SK-N-SH (cell line): ENCODE measurements around the gene C14orf180. TPM values are rescaled to one million over a fixed set of nuclear protein-coding genes. Genes with fewer than 3 reads are reported as not detected.

Experiments used
- CTCF ChIA-PET: fragments of 300-600, 350-600 bp; formaldehyde crosslinking; extraction: SDS; loops from one replicate; lab custom pipeline; 2021; lab: Yijun Ruan, JAX
- POLR2A ChIA-PET: fragments of 350-600 bp; sonication (Branson Sonifier 250); formaldehyde crosslinking; extraction: SDS; loops from one replicate; lab custom pipeline; 2020; ENCODE audit warnings: antibody characterized with exemption, inconsistent platforms; lab: Yijun Ruan, JAX
- DNase-seq: peaks from one replicate; pipeline ENCODE4 v3.0.0; 2012
- H2AFZ ChIP-seq: fragments of 200-600 bp; sonication (generic); 2 replicates; pipeline ENCODE4 v1.8.1; 2016; ENCODE audit warnings: antibody characterized with exemption, mild to moderate bottlenecking, low read depth
- H3F3A ChIP-seq: fragments of 200-600 bp; sonication (generic); replicated peaks from 2 replicates; pipeline ENCODE3; 2016; ENCODE audit warnings: antibody characterized with exemption, mild to moderate bottlenecking; ENCODE audit not compliant: insufficient read depth
- H3K27ac ChIP-seq, 2 experiments: fragments of 200-500 bp in 1 of 2; fragments of 200-600 bp in 1 of 2; sonication (Bioruptor generic) in 1 of 2; sonication (generic), shearing (Covaris generic) in 1 of 2; 2 replicates each; pipeline versions ENCODE4 v1.5.1 to v1.6.1; 2014 to 2016; ENCODE audit warnings: low read depth in 2 of 2, inconsistent platforms in 1 of 2, low read length in 1 of 2, mild to moderate bottlenecking in 1 of 2, mixed read lengths in 1 of 2
- H3K27me3 ChIP-seq: fragments of 200-600 bp; sonication (generic), shearing (Covaris generic); 2 replicates; pipeline ENCODE4 v1.6.1; 2016; ENCODE audit warnings: mixed run types; ENCODE audit not compliant: insufficient read depth
- H3K36me3 ChIP-seq, 2 experiments: fragments of 200-500 bp in 1 of 2; fragments of 200-600 bp in 1 of 2; sonication (Bioruptor generic) in 1 of 2; sonication (generic) in 1 of 2; replicated peaks in 1 of 2; 2 replicates each; pipeline versions ENCODE3 to v1.5.1; 2014 to 2016; ENCODE audit warnings: low read length in 1 of 2, mild to moderate bottlenecking in 1 of 2; ENCODE audit not compliant: insufficient read depth in 2 of 2, control insufficient read depth in 1 of 2
- H3K4me1 ChIP-seq, 2 experiments: fragments of 200-500 bp in 1 of 2; fragments of 200-600 bp in 1 of 2; sonication (Bioruptor generic) in 1 of 2; sonication (generic), shearing (Covaris generic) in 1 of 2; 2 replicates each; pipeline versions ENCODE4 v1.5.1 to v1.6.1; 2014 to 2016; ENCODE audit warnings: low read depth in 1 of 2, low read length in 1 of 2, mixed run types in 1 of 2; ENCODE audit not compliant: insufficient read depth in 2 of 2, control insufficient read depth in 1 of 2
- H3K4me2 ChIP-seq: fragments of 200-600 bp; sonication (generic), shearing (Covaris generic); 2 replicates; pipeline ENCODE4 v1.6.1; 2017; ENCODE audit warnings: mixed run types
- H3K4me3 ChIP-seq, 2 experiments: fragments of 200-500 bp in 1 of 2; fragments of 200-600 bp in 1 of 2; sonication (Bioruptor generic) in 1 of 2; sonication (generic), shearing (Covaris generic) in 1 of 2; 2 replicates each; pipeline versions ENCODE4 v1.5.1 to v1.8.1; 2014 to 2016; ENCODE audit warnings: low read depth in 2 of 2, inconsistent platforms in 1 of 2, low read length in 1 of 2, mild to moderate bottlenecking in 1 of 2, mixed read lengths in 1 of 2, moderate library complexity in 1 of 2
- H3K79me2 ChIP-seq: fragments of 200-600 bp; sonication (generic); 2 replicates; pipeline ENCODE4 v1.8.1; 2017; ENCODE audit warnings: mild to moderate bottlenecking; ENCODE audit not compliant: insufficient read depth
- H3K9ac ChIP-seq: fragments of 200-600 bp; sonication (generic); 2 replicates; pipeline ENCODE4 v1.6.1; 2017; ENCODE audit warnings: mixed run types
- H3K9me2 ChIP-seq: fragments of 200-600 bp; sonication (generic); 2 replicates; pipeline ENCODE4 v1.6.1; 2017; ENCODE audit warnings: mixed run types
- H3K9me3 ChIP-seq: fragments of 200-600 bp; sonication (generic); 2 replicates; pipeline ENCODE4 v1.6.1; 2017; ENCODE audit warnings: mixed run types, mild to moderate bottlenecking, moderate library complexity
- H4K20me1 ChIP-seq: fragments of 200-600 bp; sonication (generic); 2 replicates; pipeline ENCODE4 v1.6.1; 2017; ENCODE audit warnings: mild to moderate bottlenecking, mixed run types; ENCODE audit not compliant: insufficient read depth
- EZH2phosphoT487 ChIP-seq: fragments of 200-600 bp; sonication (generic); IDR thresholded peaks from 2 replicates; pipeline ENCODE4 v1.6.1; 2017; ENCODE audit warnings: low read depth, mixed run types, mild to moderate bottlenecking, antibody characterized with exemption, moderate library complexity, borderline replicate concordance
- FOXM1 ChIP-seq: IDR thresholded peaks from 2 replicates; pipeline ENCODE4 v1.4.0; 2012; ENCODE audit warnings: low read depth, mild to moderate bottlenecking
- GATA2 ChIP-seq: sonication (generic); formaldehyde crosslinking; IDR thresholded peaks from 2 replicates; pipeline ENCODE4 v1.5.0; 2020; ENCODE audit warnings: mild to moderate bottlenecking, missing genetic modification reagents
- NFIC ChIP-seq: IDR thresholded peaks from 2 replicates; pipeline ENCODE4 v1.4.0; 2012; ENCODE audit warnings: borderline replicate concordance
- RXRA ChIP-seq: IDR thresholded peaks from 2 replicates; pipeline ENCODE4 v1.4.0; 2012; ENCODE audit warnings: low read depth, mild to moderate bottlenecking, borderline replicate concordance
- SIN3A ChIP-seq: IDR thresholded peaks from 2 replicates; pipeline ENCODE4 v1.6.1; 2012; ENCODE audit warnings: low read depth, mild to moderate bottlenecking, low read length, moderate library complexity, borderline replicate concordance
- TAF1 ChIP-seq: IDR thresholded peaks from 2 replicates; pipeline ENCODE4 v1.6.1; 2012; ENCODE audit warnings: low read depth, mild to moderate bottlenecking, low read length, moderate library complexity, borderline replicate concordance
- YY1 ChIP-seq: IDR thresholded peaks from 2 replicates; pipeline ENCODE4 v1.4.0; 2012; ENCODE audit warnings: low read depth, mild to moderate bottlenecking
- WGBS: methylation state at CpG from one replicate; pipeline ENCODE4 v1.1.6; 2017; ENCODE audit warnings: low lambda C conversion rate; 5-methylcytosine and 5-hydroxymethylcytosine counted together
- polyA plus RNA-seq, 3 experiments: library from polyadenylated mRNA; depleted of rRNA; stranded (reverse); fragments of >200 nt; gene quantifications; 2 replicates each; pipeline ENCODE4 v1.2.3, GENCODE V29; 2012
- TF ChIP-seq, protein P1 (sequence below): IDR thresholded peaks from 2 replicates; pipeline ENCODE4 v1.6.1; 2012; ENCODE audit warnings: mild to moderate bottlenecking, low read depth, low read length, moderate library complexity
- TF ChIP-seq, protein P2 (sequence below): fragments of 200-600 bp; sonication (generic); IDR thresholded peaks from 2 replicates; pipeline ENCODE4 v1.6.1; 2017; ENCODE audit warnings: antibody characterized with exemption, mild to moderate bottlenecking, moderate library complexity

Gene C14orf180
- polyA plus RNA-seq, 1 of the 3 experiments (the other 2 are of a cell fraction), result not detected

DNA sequence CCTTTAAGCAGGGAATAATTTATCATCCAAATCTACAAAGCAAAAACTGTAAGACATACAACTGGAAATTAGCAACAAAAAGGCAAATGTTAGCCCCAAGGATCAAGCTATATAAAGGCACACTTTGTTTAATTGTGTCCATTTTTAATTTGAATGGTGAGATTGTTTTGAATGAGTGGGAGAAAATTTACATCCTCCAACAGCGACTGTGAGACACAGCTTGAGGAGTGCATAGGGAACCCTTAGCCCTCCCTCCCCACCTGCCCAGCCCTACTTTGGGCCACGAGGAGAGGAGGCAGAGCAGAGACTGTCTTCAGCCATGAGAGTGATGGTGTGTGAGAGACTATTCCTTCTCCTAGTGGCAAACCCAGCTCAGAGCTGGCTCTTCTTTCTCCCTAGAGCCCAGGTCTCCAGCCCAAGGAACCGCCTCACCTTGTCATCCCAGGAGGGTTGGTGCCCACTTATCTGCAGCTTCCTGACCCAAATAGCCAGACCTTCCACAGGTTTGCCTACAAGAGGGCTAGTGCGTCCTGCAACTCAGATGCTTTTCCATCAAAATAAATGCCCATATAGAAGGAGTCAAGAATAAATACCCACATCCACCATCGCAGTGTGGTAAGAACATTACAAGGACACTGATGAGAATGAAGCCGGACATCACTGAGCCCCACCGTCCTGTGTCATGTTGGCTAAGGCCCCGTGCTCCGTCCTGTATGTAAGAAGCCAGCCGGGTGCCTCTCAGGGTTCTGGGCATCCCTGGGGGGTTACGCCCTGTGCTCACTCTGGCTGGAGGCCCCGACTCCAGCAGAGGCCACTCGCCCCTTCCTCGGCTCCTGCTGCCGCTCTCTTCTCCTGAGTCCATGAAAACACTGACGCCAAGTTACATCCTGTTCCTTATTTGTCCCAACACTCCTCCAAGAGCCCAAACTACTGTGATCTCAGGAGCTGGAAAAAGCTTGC lies 36.4 kb upstream of the C14orf180 start:
- no peaks in the 10 kb centered on the region for H3K36me3 ChIP-seq
- POLR2A ChIA-PET, result no interaction called here
- H4K20me1 ChIP-seq, result no peaks in the 10 kb centered on the region
- CTCF ChIA-PET, result interaction anchor here (1.1 to 1.8 kb wide), 2 partner anchors 20 to 53 kb away, joined by 3 to 6 read pairs; no protein-coding TSS in a partner anchor
- H3K9me3 ChIP-seq, result no peaks in the 10 kb centered on the region
- no peak overlapping the region for H3K27ac ChIP-seq
- no peaks in the 10 kb centered on the region; a peak in 2 of 4 replicates for H3K4me1 ChIP-seq
- H3K4me2 ChIP-seq, result no peak overlapping the region
- H2AFZ ChIP-seq, result no peak overlapping the region
- H3K27me3 ChIP-seq, result no peaks in the 10 kb centered on the region
- H3K9ac ChIP-seq, result no peak overlapping the region
- 51% methylated on average over 16 of the region's 16 CpGs for WGBS
- no peaks in the 10 kb centered on the region for H3K79me2 ChIP-seq
- DNase-seq, result no peak
- no peaks in the 10 kb centered on the region for H3K9me2 ChIP-seq
- no peaks in the 10 kb centered on the region for H3F3A ChIP-seq
- TF ChIP-seq YY1 (no peak), FOXM1 (no peak), TAF1 (no peak), EZH2phosphoT487 (no peak), SIN3A (no peak), NFIC (no peak), RXRA (no peak), GATA2 (CRISPR knock-in tag) (no peak)
- TF ChIP-seq, protein P1, sequence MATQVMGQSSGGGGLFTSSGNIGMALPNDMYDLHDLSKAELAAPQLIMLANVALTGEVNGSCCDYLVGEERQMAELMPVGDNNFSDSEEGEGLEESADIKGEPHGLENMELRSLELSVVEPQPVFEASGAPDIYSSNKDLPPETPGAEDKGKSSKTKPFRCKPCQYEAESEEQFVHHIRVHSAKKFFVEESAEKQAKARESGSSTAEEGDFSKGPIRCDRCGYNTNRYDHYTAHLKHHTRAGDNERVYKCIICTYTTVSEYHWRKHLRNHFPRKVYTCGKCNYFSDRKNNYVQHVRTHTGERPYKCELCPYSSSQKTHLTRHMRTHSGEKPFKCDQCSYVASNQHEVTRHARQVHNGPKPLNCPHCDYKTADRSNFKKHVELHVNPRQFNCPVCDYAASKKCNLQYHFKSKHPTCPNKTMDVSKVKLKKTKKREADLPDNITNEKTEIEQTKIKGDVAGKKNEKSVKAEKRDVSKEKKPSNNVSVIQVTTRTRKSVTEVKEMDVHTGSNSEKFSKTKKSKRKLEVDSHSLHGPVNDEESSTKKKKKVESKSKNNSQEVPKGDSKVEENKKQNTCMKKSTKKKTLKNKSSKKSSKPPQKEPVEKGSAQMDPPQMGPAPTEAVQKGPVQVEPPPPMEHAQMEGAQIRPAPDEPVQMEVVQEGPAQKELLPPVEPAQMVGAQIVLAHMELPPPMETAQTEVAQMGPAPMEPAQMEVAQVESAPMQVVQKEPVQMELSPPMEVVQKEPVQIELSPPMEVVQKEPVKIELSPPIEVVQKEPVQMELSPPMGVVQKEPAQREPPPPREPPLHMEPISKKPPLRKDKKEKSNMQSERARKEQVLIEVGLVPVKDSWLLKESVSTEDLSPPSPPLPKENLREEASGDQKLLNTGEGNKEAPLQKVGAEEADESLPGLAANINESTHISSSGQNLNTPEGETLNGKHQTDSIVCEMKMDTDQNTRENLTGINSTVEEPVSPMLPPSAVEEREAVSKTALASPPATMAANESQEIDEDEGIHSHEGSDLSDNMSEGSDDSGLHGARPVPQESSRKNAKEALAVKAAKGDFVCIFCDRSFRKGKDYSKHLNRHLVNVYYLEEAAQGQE, result no peak
- TF ChIP-seq, protein P2, sequence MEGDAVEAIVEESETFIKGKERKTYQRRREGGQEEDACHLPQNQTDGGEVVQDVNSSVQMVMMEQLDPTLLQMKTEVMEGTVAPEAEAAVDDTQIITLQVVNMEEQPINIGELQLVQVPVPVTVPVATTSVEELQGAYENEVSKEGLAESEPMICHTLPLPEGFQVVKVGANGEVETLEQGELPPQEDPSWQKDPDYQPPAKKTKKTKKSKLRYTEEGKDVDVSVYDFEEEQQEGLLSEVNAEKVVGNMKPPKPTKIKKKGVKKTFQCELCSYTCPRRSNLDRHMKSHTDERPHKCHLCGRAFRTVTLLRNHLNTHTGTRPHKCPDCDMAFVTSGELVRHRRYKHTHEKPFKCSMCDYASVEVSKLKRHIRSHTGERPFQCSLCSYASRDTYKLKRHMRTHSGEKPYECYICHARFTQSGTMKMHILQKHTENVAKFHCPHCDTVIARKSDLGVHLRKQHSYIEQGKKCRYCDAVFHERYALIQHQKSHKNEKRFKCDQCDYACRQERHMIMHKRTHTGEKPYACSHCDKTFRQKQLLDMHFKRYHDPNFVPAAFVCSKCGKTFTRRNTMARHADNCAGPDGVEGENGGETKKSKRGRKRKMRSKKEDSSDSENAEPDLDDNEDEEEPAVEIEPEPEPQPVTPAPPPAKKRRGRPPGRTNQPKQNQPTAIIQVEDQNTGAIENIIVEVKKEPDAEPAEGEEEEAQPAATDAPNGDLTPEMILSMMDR, result no peak
- no peak overlapping the region for H3K4me3 ChIP-seq
